Neuron (in vitro differentiated cells): Measurements from ENCODE around the gene AIF1.
"Not testable (repeated sequence)": the region's sequence is repeated elsewhere in the genome, so short reads cannot be mapped to it uniquely, and the experiment has no call there.

Experiments used
- H2AFZ ChIP-seq: one replicate; pipeline ENCODE4 v1.6.1; 2013; ENCODE audit warnings: low read depth, mild to moderate bottlenecking, inconsistent platforms, low read length, moderate library complexity
- H3K27me3 ChIP-seq: one replicate; pipeline ENCODE4 v1.6.1; 2013; ENCODE audit warnings: low read length; ENCODE audit not compliant: insufficient read depth
- H3K36me3 ChIP-seq: one replicate; pipeline ENCODE4 v1.6.1; 2013; ENCODE audit warnings: low read length; ENCODE audit not compliant: insufficient read depth
- H3K4me1 ChIP-seq: one replicate; pipeline ENCODE4 v1.6.1; 2013; ENCODE audit warnings: low read length; ENCODE audit not compliant: insufficient read depth
- H3K4me3 ChIP-seq: 2 replicates; pipeline ENCODE4 v1.5.1; 2013; ENCODE audit warnings: mild to moderate bottlenecking, low read length, moderate library complexity
- H3K9me3 ChIP-seq: one replicate; pipeline ENCODE4 v1.6.1; 2013; ENCODE audit warnings: low read length

Gene AIF1

GRCh38 chr6:31586599-31587281, 28.3 kb upstream of the AIF1 start:
- Histone ChIP-seq H3K36me3 (no peaks in the 10 kb centered on the region), H3K9me3 (no peaks in the 10 kb centered on the region), H3K27me3 (peaks cover 9% of the 10 kb centered on the region), H3K4me1 (no peaks in the 10 kb centered on the region), H2AFZ (no peak overlapping the region), H3K4me3 (no peak overlapping the region)

- Histone ChIP-seq H3K9me3 (no peaks in the 10 kb centered on the region), H3K36me3 (no peaks in the 10 kb centered on the region), H3K4me1 (no peaks in the 10 kb centered on the region), H2AFZ (no peak overlapping the region), H3K4me3 (no peak overlapping the region), H3K27me3 (peaks cover 6% of the 10 kb centered on the region)
Observed at GRCh38 chr6:31587791-31588777, 26.9 kb upstream of the AIF1 start.

- Histone ChIP-seq H3K4me1 (no peaks in the 10 kb centered on the region), H3K36me3 (no peaks in the 10 kb centered on the region), H3K27me3 (peaks cover 6% of the 10 kb centered on the region), H3K4me3 (no peak overlapping the region), H2AFZ (no peak overlapping the region), H3K9me3 (no peaks in the 10 kb centered on the region)
Observed at GRCh38 chr6:31588871-31589650, 26.0 kb upstream of the AIF1 start.

GRCh38 chr6:31590691-31591090, 24.3 kb upstream of the AIF1 start:
- H3K4me1 ChIP-seq, H3K9me3 ChIP-seq, H3K36me3 ChIP-seq, H2AFZ ChIP-seq, H3K27me3 ChIP-seq, H3K4me3 ChIP-seq: not testable (repeated sequence)

GRCh38 chr6:31592396-31592771, 22.6 kb upstream of the AIF1 start:
- no peaks in the 10 kb centered on the region for H3K4me1 ChIP-seq
- no peak overlapping the region for H3K4me3 ChIP-seq
- H2AFZ ChIP-seq, result no peak overlapping the region
- peaks cover 6% of the 10 kb centered on the region for H3K27me3 ChIP-seq
- no peaks in the 10 kb centered on the region for H3K9me3 ChIP-seq
- H3K36me3 ChIP-seq, result no peaks in the 10 kb centered on the region

GRCh38 chr6:31597006-31597405, 18.0 kb upstream of the AIF1 start:
- no peaks in the 10 kb centered on the region for H3K9me3 ChIP-seq
- no peak overlapping the region for H3K4me3 ChIP-seq
- no peak overlapping the region for H2AFZ ChIP-seq
- H3K4me1 ChIP-seq, result no peaks in the 10 kb centered on the region
- H3K36me3 ChIP-seq, result no peaks in the 10 kb centered on the region
- no peaks in the 10 kb centered on the region for H3K27me3 ChIP-seq

- no peak overlapping the region for H3K4me3 ChIP-seq
- H2AFZ ChIP-seq, result no peak overlapping the region
- peaks cover 8% of the 10 kb centered on the region for H3K27me3 ChIP-seq
- H3K4me1 ChIP-seq, result no peaks in the 10 kb centered on the region
- no peaks in the 10 kb centered on the region for H3K9me3 ChIP-seq
- H3K36me3 ChIP-seq, result no peaks in the 10 kb centered on the region
Observed at GRCh38 chr6:31607317-31607716, 7.7 kb upstream of the AIF1 start.

- Histone ChIP-seq H3K4me3 (no peak overlapping the region), H3K9me3 (no peaks in the 10 kb centered on the region), H3K4me1 (no peaks in the 10 kb centered on the region), H2AFZ (no peak overlapping the region), H3K27me3 (no peaks in the 10 kb centered on the region), H3K36me3 (no peaks in the 10 kb centered on the region)
Observed at GRCh38 chr6:31609519-31610406, 5.3 kb upstream of the AIF1 start.

- Histone ChIP-seq H3K36me3 (no peaks in the 10 kb centered on the region), H3K9me3 (no peaks in the 10 kb centered on the region), H3K4me3 (no peak overlapping the region), H2AFZ (no peak overlapping the region), H3K27me3 (no peaks in the 10 kb centered on the region), H3K4me1 (no peaks in the 10 kb centered on the region)
Observed at GRCh38 chr6:31610968-31611367, 4.1 kb upstream of the AIF1 start.

GRCh38 chr6:31614075-31614619, 887 bp upstream of the AIF1 start:
- Histone ChIP-seq H3K9me3 (no peaks in the 10 kb centered on the region), H3K27me3 (no peaks in the 10 kb centered on the region), H3K36me3 (no peaks in the 10 kb centered on the region), H2AFZ (no peak overlapping the region), H3K4me3 (no peak overlapping the region), H3K4me1 (no peaks in the 10 kb centered on the region)

- peaks cover 3% of the 10 kb centered on the region for H3K4me1 ChIP-seq
- H2AFZ ChIP-seq, result no peak overlapping the region
- no peaks in the 10 kb centered on the region for H3K27me3 ChIP-seq
- H3K4me3 ChIP-seq, result no peak overlapping the region
- H3K36me3 ChIP-seq, result no peaks in the 10 kb centered on the region
- H3K9me3 ChIP-seq, result no peaks in the 10 kb centered on the region
Observed at GRCh38 chr6:31615748-31616147, 714 bp downstream of the AIF1 start.

- no peak overlapping the region for H2AFZ ChIP-seq
- no peaks in the 10 kb centered on the region for H3K9me3 ChIP-seq
- peaks cover 8% of the 10 kb centered on the region for H3K4me1 ChIP-seq
- H3K4me3 ChIP-seq, result no peak overlapping the region
- peaks cover under 1% of the 10 kb centered on the region for H3K36me3 ChIP-seq
- H3K27me3 ChIP-seq, result no peaks in the 10 kb centered on the region
Observed at GRCh38 chr6:31617010-31617409, 2.0 kb downstream of the AIF1 start.
